ENCODE measurements around the gene TAS2R40. TPM values are rescaled to one million over a fixed set of nuclear protein-coding genes. Genes with fewer than 3 reads are reported as not detected.
"Not testable (repeated sequence)": the region's sequence is repeated elsewhere in the genome, so short reads cannot be mapped to it uniquely, and the experiment has no call there.

The TAS2R40 gene
- total RNA-seq, 1 donor from 2014 or later = not detected

GRCh38 chr7:143250199-143250598 is 28.4 kb downstream of the TAS2R40 start:
- no peak for DNase-seq (ENCODE audit: low spot score)

- no peak for DNase-seq (ENCODE audit: low spot score)
These were observed 29.0 kb downstream of the TAS2R40 start for GRCh38 chr7:143250822-143251221.

- no peak for DNase-seq (ENCODE audit: low spot score)
These were observed 30.2 kb downstream of the TAS2R40 start for GRCh38 chr7:143252006-143252405.

- DNase-seq (ENCODE audit: low spot score) = no peak
These were observed 33.7 kb downstream of the TAS2R40 start for GRCh38 chr7:143255564-143255963.

GRCh38 chr7:143256325-143256724 is 34.5 kb downstream of the TAS2R40 start:
- DNase-seq (ENCODE audit: low spot score) = no peak

GRCh38 chr7:143256932-143257331 is 35.1 kb downstream of the TAS2R40 start:
- DNase-seq (ENCODE audit: low spot score) = no peak

GRCh38 chr7:143257501-143257900 is 35.7 kb downstream of the TAS2R40 start:
- DNase-seq (ENCODE audit: low spot score) = no peak

GRCh38 chr7:143258831-143259230 is 37.0 kb downstream of the TAS2R40 start:
- DNase-seq (ENCODE audit: low spot score) = no peak

GRCh38 chr7:143259765-143260164 is 37.9 kb downstream of the TAS2R40 start:
- no peak for DNase-seq (ENCODE audit: low spot score)

- DNase-seq (ENCODE audit: low spot score) = no peak
These were observed 40.1 kb downstream of the TAS2R40 start for GRCh38 chr7:143261901-143262300.

GRCh38 chr7:143263266-143264195 is 41.7 kb downstream of the TAS2R40 start, which contains the start of gene GSTK1:
Gene GSTK1 (plus strand): TSS chr7:143263441. CDS start chr7:143263514, 73 bp downstream.
- peak; percentile 87 for DNase-seq (ENCODE audit: low spot score)

- DNase-seq (ENCODE audit: low spot score) = not testable (repeated sequence)
These were observed 42.3 kb downstream of the TAS2R40 start for GRCh38 chr7:143264196-143264568.

- no peak for DNase-seq (ENCODE audit: low spot score)
These were observed 43.3 kb downstream of the TAS2R40 start for GRCh38 chr7:143265017-143265693.

GRCh38 chr7:143269251-143269650 is 47.4 kb downstream of the TAS2R40 start:
- no peak for DNase-seq (ENCODE audit: low spot score)

- no peak for DNase-seq (ENCODE audit: low spot score)
These were observed 49.4 kb downstream of the TAS2R40 start for GRCh38 chr7:143271240-143271639.

Other genes starting within 250 kb of the TAS2R40 start
- not detected for gene OR9A2, start 194.9 kb upstream of the TAS2R40 start, total RNA-seq
- gene OR6V1, start 169.7 kb upstream of the TAS2R40 start, total RNA-seq = not detected
- not detected for gene PIP, start 90.0 kb upstream of the TAS2R40 start, total RNA-seq
- gene TAS2R39, start 38.6 kb upstream of the TAS2R40 start, total RNA-seq = not detected
- gene GSTK1, start 41.4 kb downstream of the TAS2R40 start, total RNA-seq = 200 TPM
- 34.0 TPM for gene TMEM139, start 62.9 kb downstream of the TAS2R40 start, total RNA-seq
- 42.3 TPM for gene CASP2, start 66.3 kb downstream of the TAS2R40 start, total RNA-seq
- 0.31 TPM for gene CLCN1, start 94.1 kb downstream of the TAS2R40 start, total RNA-seq
- gene FAM131B, start 140.7 kb downstream of the TAS2R40 start, total RNA-seq = 0.57 TPM
- 169 TPM for gene ZYX, start 159.3 kb downstream of the TAS2R40 start, total RNA-seq
- 24.9 TPM for gene EPHA1, start 186.8 kb downstream of the TAS2R40 start, total RNA-seq
- gene TAS2R60, start 221.4 kb downstream of the TAS2R40 start, total RNA-seq = 0.55 TPM